DMS53 (cell line): ENCODE data around the gene CD58.

ENCODE experiments used
- DNase-seq: peaks from one replicate; lab custom pipeline; 2025; lab: John Stamatoyannopoulos, UW

CD58 gene

GRCh38 chr1:116508984-116509980 lies 61.5 kb downstream of the CD58 start:
- no peak for DNase-seq

- no peak for DNase-seq
Observed at GRCh38 chr1:116508085-116508983, 62.5 kb downstream of the CD58 start.

- no peak for DNase-seq
Observed at GRCh38 chr1:116507631-116508030, 63.2 kb downstream of the CD58 start.

- DNase-seq = peak; percentile 14
Observed at GRCh38 chr1:116506132-116507004, 64.5 kb downstream of the CD58 start.

GRCh38 chr1:116504308-116505156 lies 66.3 kb downstream of the CD58 start:
- peak; percentile 24 for DNase-seq

- DNase-seq = no peak
Observed at GRCh38 chr1:116503546-116504307, 67.1 kb downstream of the CD58 start.

- DNase-seq = no peak
Observed at GRCh38 chr1:116502671-116503314, 68.0 kb downstream of the CD58 start.

- DNase-seq = no peak
Observed at GRCh38 chr1:116501870-116502244, 69.0 kb downstream of the CD58 start.

- no peak for DNase-seq
Observed at GRCh38 chr1:116501125-116501869, 69.5 kb downstream of the CD58 start.

- peak; percentile 47 for DNase-seq
Observed at GRCh38 chr1:116498789-116499628, 71.8 kb downstream of the CD58 start.

GRCh38 chr1:116497656-116498055 lies 73.2 kb downstream of the CD58 start:
- no peak for DNase-seq

- no peak for DNase-seq
Observed at GRCh38 chr1:116496898-116497297, 73.9 kb downstream of the CD58 start.

- DNase-seq = no peak
Observed at GRCh38 chr1:116496380-116496779, 74.4 kb downstream of the CD58 start.

GRCh38 chr1:116495535-116495934 lies 75.3 kb downstream of the CD58 start:
- no peak for DNase-seq

GRCh38 chr1:116494745-116495144 lies 76.1 kb downstream of the CD58 start:
- no peak for DNase-seq

GRCh38 chr1:116494353-116494692 lies 76.5 kb downstream of the CD58 start:
- DNase-seq = no peak

- DNase-seq = no peak
Observed at GRCh38 chr1:116493484-116494352, 77.1 kb downstream of the CD58 start.
